ENCODE results near the gene QDPR.

The QDPR gene

DNA sequence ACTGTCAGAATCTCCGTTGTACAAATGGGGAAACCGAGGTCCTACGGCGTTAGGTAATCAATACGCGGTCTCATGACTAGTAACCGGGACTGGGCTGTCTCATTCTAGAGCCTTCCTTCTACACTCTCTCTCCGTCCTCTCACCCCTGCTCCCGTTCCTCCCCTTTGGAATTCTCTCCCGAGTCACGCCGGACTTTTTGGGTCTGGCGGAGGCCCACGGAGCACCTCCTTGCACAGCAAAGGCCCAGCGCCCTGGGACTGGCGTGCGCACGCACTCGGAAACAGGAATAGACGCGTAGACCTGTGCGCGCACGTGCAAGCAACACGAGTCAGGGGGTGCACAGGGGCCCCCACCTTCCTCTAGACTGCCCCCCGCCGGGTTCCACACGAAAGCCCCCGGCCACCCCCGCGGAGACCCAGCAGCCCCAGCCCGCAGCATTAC, 361 bp downstream of the QDPR start:
- peak overlapping the region; percentile 91 to 99 for H3K4me3 Mint-ChIP-seq
- H3K9me3 Mint-ChIP-seq, result no peaks in the 10 kb centered on the region
- H3K4me1 Mint-ChIP-seq, result peaks cover 31% of the 10 kb centered on the region
- H3K27me3 Mint-ChIP-seq, result peaks cover 2% of the 10 kb centered on the region
- ATAC-seq (peak; percentile 83), DNase-seq (no peak)
- H3K27ac Mint-ChIP-seq, result peak overlapping the region; percentile 93 to 95

DNA sequence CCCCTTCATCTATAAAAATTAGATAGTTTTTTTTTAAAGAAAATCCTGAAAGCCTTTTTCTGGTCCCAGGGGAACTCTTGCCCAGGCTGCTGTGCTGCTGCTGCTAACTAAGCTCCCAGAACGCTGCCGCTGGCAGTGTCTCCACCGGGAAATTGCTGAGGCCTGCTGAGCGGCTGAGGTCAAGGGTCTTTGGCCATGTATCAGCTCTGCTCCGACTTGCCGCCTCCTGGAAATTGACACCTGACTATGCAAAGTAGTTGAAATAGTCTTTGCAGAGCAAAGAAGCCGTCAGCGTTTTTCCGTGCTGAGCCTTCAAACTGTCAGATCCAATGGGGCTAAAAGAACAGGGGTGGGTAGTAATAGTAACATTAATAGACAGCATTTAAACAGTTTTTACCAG, 839 bp downstream of the QDPR start:
- Mint-ChIP-seq H3K9me3 (no peaks in the 10 kb centered on the region), H3K27ac (peak overlapping the region in 1 of 2 donors; percentile 93), H3K4me1 (peaks cover 31% of the 10 kb centered on the region), H3K4me3 (peak overlapping the region; percentile 91 to 99), H3K27me3 (no peaks in the 10 kb centered on the region)
- ATAC-seq, result no peak
- DNase-seq, result no peak

DNA sequence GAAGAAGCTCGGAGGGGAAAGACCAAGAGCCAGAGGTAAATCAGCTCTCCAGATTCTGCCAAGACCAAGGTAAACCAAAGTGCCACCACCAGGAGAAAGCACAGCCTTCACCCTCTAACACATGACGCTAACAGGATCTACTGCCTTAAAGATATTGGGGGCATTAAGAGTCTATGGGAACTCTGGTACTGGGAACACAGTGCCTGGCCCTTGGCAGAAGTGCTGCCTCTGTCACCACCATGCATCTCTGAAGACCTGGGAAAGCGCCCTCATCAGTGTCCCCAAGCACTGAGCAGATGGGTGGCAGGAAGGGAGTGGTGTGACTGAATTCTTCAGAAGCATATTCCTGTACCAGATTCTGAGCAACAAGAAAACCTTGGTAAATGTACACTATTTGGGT, 1.3 kb downstream of the QDPR start:
- no peaks in the 10 kb centered on the region for H3K9me3 Mint-ChIP-seq
- H3K27ac Mint-ChIP-seq, result no peak overlapping the region
- H3K27me3 Mint-ChIP-seq, result no peaks in the 10 kb centered on the region
- H3K4me3 Mint-ChIP-seq, result peak overlapping the region; percentile 91 to 99
- H3K4me1 Mint-ChIP-seq, result peaks cover 31% of the 10 kb centered on the region
- ATAC-seq (no peak), DNase-seq (no peak)

DNA sequence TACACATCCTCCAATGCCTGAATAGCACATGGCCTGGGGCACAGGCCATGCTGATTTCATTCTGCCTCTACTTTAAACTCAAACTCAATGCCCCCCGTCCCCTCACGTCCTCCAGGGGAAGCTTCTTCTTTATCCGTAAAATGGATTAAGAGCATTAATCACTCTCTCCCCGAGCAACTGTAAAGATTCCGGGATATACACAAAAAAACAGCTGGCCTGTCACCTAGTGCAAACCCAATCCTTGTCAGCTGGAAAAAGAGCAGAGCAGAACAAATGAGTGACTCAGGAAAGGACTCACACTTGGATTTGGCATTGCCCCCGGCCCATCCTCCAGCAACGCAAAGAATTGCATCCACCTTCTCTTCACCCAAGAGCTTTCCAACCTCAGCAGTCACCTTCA, 7.8 kb downstream of the QDPR start:
- Mint-ChIP-seq H3K4me1 (peaks cover 28% of the 10 kb centered on the region), H3K27ac (peak overlapping the region in 1 of 2 donors; percentile 17), H3K4me3 (no peak overlapping the region), H3K9me3 (no peaks in the 10 kb centered on the region), H3K27me3 (no peaks in the 10 kb centered on the region)
- no peak for DNase-seq
- ATAC-seq, result no peak

DNA sequence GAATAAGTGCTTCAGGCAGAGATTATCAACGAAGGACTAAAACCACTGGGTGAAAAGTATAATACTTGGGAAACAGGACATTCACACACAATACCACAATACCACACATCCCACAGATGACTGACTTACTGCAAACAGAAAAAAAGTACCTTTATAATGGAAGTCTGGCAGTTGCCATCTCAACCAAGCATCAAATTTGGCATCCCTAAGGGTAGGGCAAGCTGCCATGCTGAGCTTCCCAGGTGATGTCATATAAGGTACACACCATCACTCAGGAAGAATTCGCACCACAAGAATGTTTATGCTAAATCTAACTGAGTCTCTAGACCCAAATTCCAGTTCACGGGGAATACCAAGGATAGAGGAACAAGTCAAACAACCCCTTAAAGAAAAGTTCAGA, 9.1 kb downstream of the QDPR start:
- Mint-ChIP-seq H3K4me1 (peaks cover 26% of the 10 kb centered on the region), H3K4me3 (no peak overlapping the region), H3K27me3 (no peaks in the 10 kb centered on the region), H3K27ac (no peak overlapping the region), H3K9me3 (no peaks in the 10 kb centered on the region)
- no peak for DNase-seq
- no peak for ATAC-seq

DNA sequence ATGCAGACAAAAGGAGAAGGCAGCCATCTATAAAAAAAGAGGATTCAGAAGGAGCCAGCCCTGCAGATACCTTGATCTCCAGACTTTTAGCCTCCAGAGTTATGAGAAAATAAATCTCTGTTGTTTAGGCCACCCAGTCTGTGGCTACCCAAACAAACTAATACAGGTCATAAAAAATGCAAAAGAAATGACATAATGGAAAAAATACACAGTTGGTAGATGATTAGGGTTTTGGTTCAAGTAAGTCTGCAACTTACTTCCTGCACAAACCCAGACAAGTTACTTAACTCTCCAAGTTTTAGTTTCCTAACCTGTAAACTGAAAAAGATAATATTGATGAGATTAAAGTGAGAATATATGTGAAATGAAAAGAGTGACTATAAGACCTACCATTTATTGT, 11.3 kb downstream of the QDPR start:
- Mint-ChIP-seq H3K4me3 (no peak overlapping the region), H3K4me1 (peaks cover 26% of the 10 kb centered on the region), H3K27ac (peak overlapping the region in 1 of 2 donors; percentile 89), H3K27me3 (no peaks in the 10 kb centered on the region), H3K9me3 (no peaks in the 10 kb centered on the region)
- ATAC-seq, result no peak
- DNase-seq, result no peak

DNA sequence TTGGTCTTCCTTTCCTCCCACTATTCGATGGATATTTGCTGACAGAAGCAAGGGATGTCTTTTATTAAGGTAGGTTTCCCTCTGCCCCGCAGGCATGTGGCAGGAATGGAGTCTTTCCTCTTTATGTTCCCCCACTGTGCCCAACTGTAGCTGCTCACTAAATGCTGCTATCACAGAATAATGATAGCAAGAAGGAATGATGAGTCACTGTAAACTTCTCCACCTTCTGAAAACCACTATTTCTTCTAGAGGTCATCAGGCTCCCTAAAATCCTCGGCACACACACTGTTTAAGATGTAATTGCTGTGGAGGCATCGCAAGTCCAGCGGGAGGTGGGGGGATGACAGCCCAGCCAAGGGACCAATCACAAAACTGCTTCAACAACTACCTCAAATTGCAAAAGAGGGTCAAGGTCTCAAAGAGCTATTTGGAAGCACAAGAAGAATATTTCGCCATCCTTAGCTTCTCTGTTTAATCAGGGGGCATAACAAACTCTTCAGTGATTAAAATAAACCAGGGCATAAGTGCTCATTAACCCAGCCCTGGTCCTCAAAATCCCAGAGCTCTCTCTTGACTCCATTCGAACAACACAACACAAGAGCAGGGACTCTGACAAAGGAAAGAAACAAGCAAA, 13.9 kb downstream of the QDPR start:
- Mint-ChIP-seq H3K4me1 (peaks cover 36% of the 10 kb centered on the region), H3K27ac (peak overlapping the region in 1 of 2 donors; percentile 19), H3K9me3 (no peaks in the 10 kb centered on the region), H3K4me3 (no peak overlapping the region), H3K27me3 (no peaks in the 10 kb centered on the region)
- DNase-seq, result no peak
- no peak for ATAC-seq

DNA sequence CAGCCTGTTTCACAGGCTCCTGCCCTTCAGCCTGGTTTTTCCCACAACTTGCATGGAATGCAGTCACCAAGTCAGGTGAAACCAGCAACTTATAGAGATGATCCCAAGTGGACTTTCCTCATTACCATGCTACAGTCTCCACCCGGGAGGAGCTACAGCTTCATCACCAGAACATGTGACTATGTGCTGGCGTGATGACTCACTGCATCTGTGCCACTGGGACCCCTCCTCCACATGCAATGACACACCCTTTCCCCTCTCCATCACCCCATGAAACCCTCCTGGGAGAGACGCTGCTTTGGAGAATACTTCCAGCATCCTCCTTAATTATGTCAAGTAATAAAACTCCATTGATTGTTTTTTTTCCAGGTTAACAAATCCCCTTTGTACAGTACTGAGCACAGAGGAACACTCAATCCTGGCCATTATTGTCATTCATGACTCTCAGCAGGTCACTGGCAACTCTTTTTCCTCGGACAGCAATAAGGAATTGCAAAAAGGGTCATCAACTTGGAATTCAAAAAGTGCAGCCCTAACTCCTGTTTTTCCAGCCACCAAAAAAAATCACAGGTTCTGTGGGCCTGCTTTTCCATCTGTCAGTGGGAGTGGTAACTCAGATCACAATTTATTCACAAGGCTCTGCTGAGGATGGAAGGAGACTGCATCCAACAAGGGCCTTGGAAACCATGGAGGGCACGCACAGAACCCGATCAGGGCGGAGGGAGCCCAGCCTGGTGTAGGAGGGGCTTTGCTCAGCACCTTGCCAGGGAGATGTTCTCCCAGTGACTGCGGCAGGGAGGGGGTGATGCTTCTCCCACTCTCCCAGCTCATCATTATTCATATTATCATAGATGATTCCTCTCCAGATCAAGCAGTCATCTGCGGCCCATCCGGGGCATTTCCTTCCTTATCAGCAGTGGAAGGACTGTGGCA, 17.4 kb downstream of the QDPR start:
- H3K27ac Mint-ChIP-seq, result peak overlapping the region in 1 of 2 donors; percentile 40
- DNase-seq, result no peak
- H3K4me1 Mint-ChIP-seq, result peaks cover 12% of the 10 kb centered on the region
- no peaks in the 10 kb centered on the region for H3K9me3 Mint-ChIP-seq
- no peaks in the 10 kb centered on the region for H3K27me3 Mint-ChIP-seq
- no peak overlapping the region for H3K4me3 Mint-ChIP-seq
- ATAC-seq, result no peak

DNA sequence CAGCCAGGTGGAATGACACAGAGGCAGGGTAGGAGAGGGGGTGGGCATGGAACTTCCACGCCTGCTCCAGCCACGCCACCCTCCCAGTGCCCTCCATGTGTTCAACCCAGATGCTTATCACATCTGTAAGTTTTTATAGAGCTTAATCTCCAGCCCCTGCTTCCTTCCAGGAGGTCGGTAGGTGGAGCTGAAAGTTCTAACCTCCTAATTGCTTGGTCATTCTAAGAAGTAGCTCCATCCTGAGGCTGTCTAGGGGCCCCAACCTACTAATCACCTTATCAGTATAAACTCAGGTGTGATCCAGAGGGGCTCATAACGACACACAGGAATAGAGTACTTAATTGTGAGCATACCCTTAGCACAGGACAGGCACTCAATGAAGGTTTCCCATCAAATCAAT, 18.3 kb downstream of the QDPR start:
- H3K27ac Mint-ChIP-seq, result peak overlapping the region in 1 of 2 donors; percentile 40
- no peaks in the 10 kb centered on the region for H3K27me3 Mint-ChIP-seq
- DNase-seq (no peak), ATAC-seq (no peak)
- H3K4me1 Mint-ChIP-seq, result peaks cover 12% of the 10 kb centered on the region
- no peaks in the 10 kb centered on the region for H3K9me3 Mint-ChIP-seq
- H3K4me3 Mint-ChIP-seq, result no peak overlapping the region

DNA sequence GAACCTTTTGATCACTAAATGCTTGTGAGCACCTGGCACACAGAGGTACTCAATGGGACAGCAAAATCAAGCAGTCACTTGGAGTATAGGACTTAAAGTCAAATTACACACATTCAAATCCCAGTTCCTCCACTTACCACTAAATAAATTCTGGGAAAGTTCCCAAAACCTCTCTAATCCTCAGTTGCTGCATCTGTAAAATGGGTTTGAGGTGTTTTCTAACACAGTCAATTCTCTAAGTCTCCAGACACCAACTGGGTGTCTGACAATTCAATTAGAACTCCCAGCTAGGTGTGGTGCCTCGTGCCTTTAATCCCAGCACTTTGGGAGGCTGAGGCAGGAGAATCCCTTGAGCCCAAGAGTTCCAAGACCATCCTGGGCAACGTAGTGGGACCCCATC, 19.0 kb downstream of the QDPR start:
- ATAC-seq, result no peak
- no peaks in the 10 kb centered on the region for H3K27me3 Mint-ChIP-seq
- H3K4me3 Mint-ChIP-seq, result no peak overlapping the region
- H3K9me3 Mint-ChIP-seq, result no peaks in the 10 kb centered on the region
- no peak overlapping the region for H3K27ac Mint-ChIP-seq
- H3K4me1 Mint-ChIP-seq, result peaks cover 12% of the 10 kb centered on the region
- no peak for DNase-seq

DNA sequence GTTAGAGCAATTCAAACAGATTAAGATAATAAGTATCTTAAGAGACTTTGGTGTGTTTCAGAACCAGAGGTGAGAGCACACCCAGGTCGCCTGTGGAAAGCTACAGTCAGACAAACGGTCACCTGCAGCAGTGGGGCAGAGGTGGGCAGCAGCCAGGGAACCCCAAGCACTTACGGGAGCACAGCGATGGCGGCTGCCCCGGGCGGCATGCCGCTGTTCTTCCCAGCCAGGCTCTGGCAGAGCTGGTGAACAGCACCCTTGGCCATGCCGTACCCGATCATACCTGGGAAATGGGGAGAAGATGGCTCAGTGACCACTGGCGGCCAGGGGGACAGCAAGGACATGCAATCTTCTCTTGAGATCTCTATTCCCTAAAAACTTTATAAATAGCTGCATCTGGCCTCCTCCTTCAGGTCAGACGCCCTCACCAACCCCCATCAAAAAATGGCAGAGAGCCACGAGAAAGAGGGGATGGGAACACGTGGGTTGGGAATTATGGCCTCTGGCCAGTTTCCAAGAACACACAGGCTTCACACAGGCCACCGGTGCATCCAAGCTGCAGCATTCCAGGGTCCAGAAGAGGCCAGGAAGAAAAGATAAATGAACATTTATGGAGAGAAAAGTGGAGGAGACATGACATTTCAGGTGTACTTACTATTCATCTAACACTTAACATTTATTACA, 19.7 kb downstream of the QDPR start:
- Mint-ChIP-seq H3K27ac (peak overlapping the region in 1 of 2 donors; percentile 59), H3K27me3 (no peaks in the 10 kb centered on the region), H3K4me1 (peaks cover 12% of the 10 kb centered on the region), H3K4me3 (no peak overlapping the region), H3K9me3 (no peaks in the 10 kb centered on the region)
- DNase-seq, result no peak
- ATAC-seq, result no peak

DNA sequence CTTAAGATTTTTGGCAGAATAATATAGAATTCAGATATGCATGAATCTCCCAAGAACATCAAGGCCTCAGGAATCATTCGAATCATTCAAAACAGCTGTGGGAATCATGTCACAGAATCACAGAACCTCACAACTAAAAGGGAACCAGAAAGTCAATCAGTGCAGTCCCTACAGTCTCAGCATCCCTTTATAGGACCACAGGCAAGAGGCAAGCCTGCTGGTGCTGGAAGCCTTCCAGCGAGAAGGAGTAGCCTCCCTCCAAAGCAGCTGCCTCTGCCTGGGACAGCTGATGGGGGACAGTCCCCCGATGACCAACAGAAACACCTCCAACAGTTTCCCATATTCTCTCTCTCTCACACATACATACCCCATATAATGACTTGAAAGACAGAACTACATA, 20.7 kb downstream of the QDPR start:
- DNase-seq, result no peak
- H3K27ac Mint-ChIP-seq, result peak overlapping the region in 1 of 2 donors; percentile 48

DNA sequence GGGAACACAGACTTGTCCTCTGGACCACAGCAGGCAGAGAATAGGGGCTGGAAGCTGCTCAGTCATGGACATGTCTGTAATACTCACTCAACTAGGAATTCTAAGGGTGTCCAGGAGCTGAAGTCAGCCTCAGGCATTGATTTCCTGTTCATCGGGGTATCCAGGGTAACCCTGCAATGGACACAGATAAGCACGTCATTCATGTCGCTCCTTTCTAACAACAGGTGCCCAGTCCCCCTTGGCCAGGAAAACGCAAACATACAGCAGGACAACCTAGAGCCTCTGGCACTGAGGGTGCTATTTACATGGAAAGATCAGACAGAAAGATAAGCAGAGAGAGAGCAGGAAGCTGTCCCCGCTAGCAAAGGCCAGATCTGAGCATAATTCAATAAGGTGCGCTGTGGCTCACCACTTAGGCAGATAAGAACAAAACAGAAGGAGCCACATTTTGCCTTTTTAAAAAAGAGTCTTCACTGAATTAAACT, 21.3 kb downstream of the QDPR start:
- Mint-ChIP-seq H3K27ac (no peak overlapping the region), H3K4me1 (peaks cover 12% of the 10 kb centered on the region), H3K9me3 (no peaks in the 10 kb centered on the region), H3K27me3 (no peaks in the 10 kb centered on the region), H3K4me3 (no peak overlapping the region)
- ATAC-seq, result no peak
- no peak for DNase-seq

More for the DNA sequence above, 20.7 kb downstream of the QDPR start:
- H3K27me3 Mint-ChIP-seq, result no peaks in the 10 kb centered on the region
- H3K4me1 Mint-ChIP-seq, result peaks cover 12% of the 10 kb centered on the region
- H3K9me3 Mint-ChIP-seq, result no peaks in the 10 kb centered on the region
- no peak for ATAC-seq
- H3K4me3 Mint-ChIP-seq, result no peak overlapping the region

DNA sequence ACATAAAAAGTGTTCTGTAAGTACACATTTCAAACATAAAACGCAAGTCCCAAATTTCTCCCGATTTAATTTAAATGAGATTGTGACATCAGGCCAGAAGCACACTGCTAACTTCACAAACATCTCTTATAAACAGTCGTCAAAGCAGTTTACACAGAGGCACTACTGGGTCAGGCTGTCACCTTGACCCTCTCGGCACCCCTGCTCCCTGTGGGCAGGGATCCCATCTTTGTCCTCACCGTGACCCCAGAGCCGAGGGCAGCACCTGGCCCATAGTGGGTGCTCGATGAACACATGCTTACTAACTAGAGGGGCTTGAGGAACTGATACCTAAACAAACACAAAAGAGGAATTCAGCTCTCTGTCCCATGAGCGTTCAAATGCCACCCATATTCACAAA, 22.2 kb downstream of the QDPR start:
- no peaks in the 10 kb centered on the region for H3K27me3 Mint-ChIP-seq
- no peak overlapping the region for H3K4me3 Mint-ChIP-seq
- H3K27ac Mint-ChIP-seq, result no peak overlapping the region
- H3K9me3 Mint-ChIP-seq, result no peaks in the 10 kb centered on the region
- H3K4me1 Mint-ChIP-seq, result peaks cover 9% of the 10 kb centered on the region
- ATAC-seq (no peak), DNase-seq (no peak)

DNA sequence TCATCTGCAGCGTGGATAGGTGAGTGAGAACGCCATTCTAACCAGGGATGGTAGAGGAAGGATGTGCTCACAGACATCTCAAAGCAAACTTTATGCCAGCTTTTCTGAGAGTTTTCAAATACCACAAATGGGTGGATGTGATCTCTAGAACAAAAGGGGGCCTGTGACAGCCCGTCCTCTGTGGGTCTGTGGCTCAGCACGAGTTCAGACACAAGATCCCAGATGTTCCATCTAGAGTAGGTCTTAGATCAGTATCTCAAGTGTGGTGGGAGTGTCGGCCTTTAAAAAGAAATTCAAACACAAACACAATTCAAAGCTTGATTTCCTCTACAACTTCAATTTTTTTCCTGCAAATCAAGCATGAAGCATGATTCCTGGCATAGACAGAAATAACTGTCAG, 22.8 kb downstream of the QDPR start:
- ATAC-seq, result no peak
- Mint-ChIP-seq H3K4me3 (no peak overlapping the region), H3K27ac (peak overlapping the region in 1 of 2 donors; percentile 76), H3K4me1 (peaks cover 3% of the 10 kb centered on the region), H3K27me3 (no peaks in the 10 kb centered on the region), H3K9me3 (no peaks in the 10 kb centered on the region)
- DNase-seq, result no peak

DNA sequence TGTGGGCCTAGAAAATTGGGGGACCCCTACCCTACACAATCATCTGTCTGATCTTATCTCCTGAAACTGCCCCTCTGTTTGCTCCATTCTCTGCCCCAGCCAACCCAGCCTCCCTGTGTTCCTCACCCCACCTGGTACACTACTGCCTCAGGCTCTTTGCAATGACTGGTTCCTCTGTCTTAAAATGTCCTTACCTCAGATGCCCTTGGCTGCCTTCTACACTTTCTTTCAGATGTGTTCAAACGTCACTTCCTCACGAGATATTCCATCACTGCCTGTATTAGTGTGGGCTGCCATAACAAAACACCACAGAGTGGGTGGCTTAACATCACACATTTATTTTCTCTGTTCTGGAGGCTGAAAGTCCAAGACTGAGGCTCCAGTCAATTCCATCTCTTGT, 29.2 kb downstream of the QDPR start:
- no peak overlapping the region for H3K4me3 Mint-ChIP-seq
- DNase-seq, result no peak
- H3K9me3 Mint-ChIP-seq, result no peaks in the 10 kb centered on the region
- H3K4me1 Mint-ChIP-seq, result no peaks in the 10 kb centered on the region
- H3K27me3 Mint-ChIP-seq, result no peaks in the 10 kb centered on the region
- ATAC-seq, result no peak
- H3K27ac Mint-ChIP-seq, result no peak overlapping the region

Data from stimulated activated naive CD8-positive, alpha-beta T cell treated with anti-CD3 and anti-CD28 coated beads, Interleukin-15, amount 100 ng/mL, for 72 hours (primary cell).